H9 (cell line): Measurements from ENCODE around the gene LRRC61. TPM values are rescaled to one million over a fixed set of nuclear protein-coding genes. Genes with fewer than 3 reads are reported as not detected.
A peak's percentile ranks its signal among the peaks of the same experiment; 100 is the strongest.

Experiments
- DNase-seq: peaks from one replicate; pipeline ENCODE4 v3.0.0-alpha.2; 2017
- H2AFZ ChIP-seq: one replicate; pipeline ENCODE4 v1.6.1; 2013; ENCODE audit warnings: mild to moderate bottlenecking, low read length, control low read depth, moderate library complexity
- H2AK5ac ChIP-seq: 2 replicates; pipeline ENCODE4 v1.6.1; 2013; ENCODE audit warnings: low read length, control low read depth, mixed read lengths; ENCODE audit not compliant: insufficient read length
- H2BK120ac ChIP-seq: one replicate; pipeline ENCODE4 v1.6.1; 2013; ENCODE audit warnings: low read depth, mild to moderate bottlenecking, low read length, control low read depth, inconsistent platforms; ENCODE audit not compliant: poor library complexity, severe bottlenecking
- H2BK12ac ChIP-seq: 2 replicates; pipeline ENCODE4 v1.6.1; 2013; ENCODE audit warnings: low read length, control low read depth, mixed read lengths, low read depth; ENCODE audit not compliant: insufficient read length
- H2BK15ac ChIP-seq: 2 replicates; pipeline ENCODE4 v1.6.1; 2013; ENCODE audit warnings: low read depth, low read length, control low read depth
- H2BK20ac ChIP-seq: one replicate; pipeline ENCODE4 v1.6.1; 2013; ENCODE audit warnings: low read depth, mild to moderate bottlenecking, low read length, control low read depth, inconsistent platforms; ENCODE audit not compliant: poor library complexity, severe bottlenecking
- H2BK5ac ChIP-seq: 2 replicates; pipeline ENCODE4 v1.6.1; 2013; ENCODE audit warnings: low read length, control low read depth, mixed read lengths; ENCODE audit not compliant: insufficient read length
- H3K14ac ChIP-seq: 2 replicates; pipeline ENCODE4 v1.6.1; 2013; ENCODE audit warnings: low read length, control low read depth; ENCODE audit not compliant: insufficient read depth
- H3K18ac ChIP-seq: 2 replicates; pipeline ENCODE4 v1.6.1; 2013; ENCODE audit warnings: low read depth, mild to moderate bottlenecking, mixed read lengths, low read length, control low read depth; ENCODE audit not compliant: insufficient read length
- H3K23ac ChIP-seq: 2 replicates; pipeline ENCODE4 v1.6.1; 2013; ENCODE audit warnings: low read length, control low read depth, mixed read lengths, low read depth; ENCODE audit not compliant: insufficient read length
- H3K23me2 ChIP-seq: 2 replicates; pipeline ENCODE4 v1.6.1; 2013; ENCODE audit warnings: low read depth, mild to moderate bottlenecking, mixed read lengths, low read length, control low read depth; ENCODE audit not compliant: insufficient read length, poor library complexity, severe bottlenecking
- H3K27ac ChIP-seq: 2 replicates; pipeline ENCODE4 v1.5.1; 2013; ENCODE audit warnings: low read length, control low read depth, mixed read lengths, low read depth; ENCODE audit not compliant: insufficient read length
- H3K27me3 ChIP-seq: 2 replicates; pipeline ENCODE4 v1.6.1; 2013; ENCODE audit warnings: low read length, control low read depth, inconsistent platforms; ENCODE audit not compliant: insufficient read depth
- H3K4ac ChIP-seq: 2 replicates; pipeline ENCODE4 v1.6.1; 2013; ENCODE audit warnings: low read depth, mild to moderate bottlenecking, control low read depth, inconsistent platforms, low read length, moderate library complexity
- H3K4me1 ChIP-seq: 2 replicates; pipeline ENCODE4 v1.6.1; 2013; ENCODE audit warnings: low read length, control low read depth, inconsistent platforms; ENCODE audit not compliant: insufficient read depth
- H3K4me2 ChIP-seq: 2 replicates; pipeline ENCODE4 v1.6.1; 2013; ENCODE audit warnings: low read length, control low read depth, mixed read lengths; ENCODE audit not compliant: insufficient read length, insufficient read depth
- H3K56ac ChIP-seq: 2 replicates; pipeline ENCODE4 v1.6.1; 2013; ENCODE audit warnings: low read depth, mild to moderate bottlenecking, mixed read lengths, low read length, control low read depth; ENCODE audit not compliant: insufficient read length
- H3K79me1 ChIP-seq: 2 replicates; pipeline ENCODE4 v1.6.1; 2013; ENCODE audit warnings: low read depth, mild to moderate bottlenecking, moderate library complexity, low read length, control low read depth, inconsistent platforms; ENCODE audit not compliant: insufficient read depth, poor library complexity, severe bottlenecking
- H3K79me2 ChIP-seq: 2 replicates; pipeline ENCODE4 v1.6.1; 2013; ENCODE audit warnings: low read length, control low read depth, inconsistent platforms; ENCODE audit not compliant: insufficient read depth
- H3K9ac ChIP-seq: 2 replicates; pipeline ENCODE4 v1.6.1; 2013; ENCODE audit warnings: low read length, control low read depth, mixed read lengths; ENCODE audit not compliant: insufficient read length; ENCODE audit errors: extremely low read depth
- H3K9me3 ChIP-seq: one replicate; pipeline ENCODE4 v1.6.1; 2013; ENCODE audit warnings: low read depth, low read length, inconsistent platforms; ENCODE audit not compliant: control insufficient read depth
- H3T11ph ChIP-seq: one replicate; pipeline ENCODE4 v1.6.1; 2013; ENCODE audit warnings: mild to moderate bottlenecking, low read length, control low read depth, inconsistent platforms
- H4K20me1 ChIP-seq: one replicate; pipeline ENCODE4 v1.6.1; 2013; ENCODE audit not compliant: control insufficient read depth, insufficient read length, insufficient read depth
- H4K5ac ChIP-seq: 2 replicates; pipeline ENCODE4 v1.6.1; 2013; ENCODE audit warnings: low read depth, mild to moderate bottlenecking, mixed read lengths, low read length, control low read depth; ENCODE audit not compliant: insufficient read length
- H4K8ac ChIP-seq: replicated peaks from 2 replicates; pipeline ENCODE4 v1.6.1; 2013; ENCODE audit warnings: low read length, control low read depth, mixed read lengths, low read depth; ENCODE audit not compliant: insufficient read length
- H4K91ac ChIP-seq: 2 replicates; pipeline ENCODE4 v1.6.1; 2013; ENCODE audit warnings: low read depth, mild to moderate bottlenecking, moderate library complexity, mixed read lengths, low read length, control low read depth; ENCODE audit not compliant: insufficient read length
- H3K27ac Mint-ChIP-seq, 3 experiments: 2 replicates in 2 of 3; 3 replicates in 1 of 3; pipeline ENCODE4 v1.8.0; 2020 to 2021; ENCODE audit warnings: mixed read lengths in 3 of 3, mild to moderate bottlenecking in 1 of 3, moderate library complexity in 1 of 3
- H3K27me3 Mint-ChIP-seq: 2 replicates; pipeline ENCODE4 v1.8.0; 2021; ENCODE audit warnings: low read depth, mild to moderate bottlenecking, moderate library complexity, mixed read lengths
- H3K36me3 Mint-ChIP-seq, 3 experiments: 2 replicates in 2 of 3; 3 replicates in 1 of 3; pipeline ENCODE4 v1.8.0; 2020 to 2021; ENCODE audit warnings: low read depth in 3 of 3, mixed read lengths in 3 of 3; ENCODE audit not compliant: insufficient read depth in 1 of 3
- H3K4me1 Mint-ChIP-seq, 2 experiments: 2 replicates each; pipeline ENCODE4 v1.8.0; 2020; ENCODE audit warnings: mixed read lengths in 2 of 2
- H3K4me3 Mint-ChIP-seq, 2 experiments: 2 replicates in 1 of 2; 3 replicates in 1 of 2; pipeline ENCODE4 v1.8.0; 2020 to 2021; ENCODE audit warnings: mild to moderate bottlenecking in 2 of 2, mixed read lengths in 2 of 2, moderate library complexity in 1 of 2
- H3K9me3 Mint-ChIP-seq, 2 experiments: 2 replicates in 1 of 2; 3 replicates in 1 of 2; pipeline ENCODE4 v1.8.0; 2020; ENCODE audit warnings: mild to moderate bottlenecking in 2 of 2, mixed read lengths in 2 of 2, moderate library complexity in 1 of 2
- WGBS: extraction: QIAGEN DNeasy Blood & Tissue Kit; methylation state at CpG from one replicate; pipeline ENCODE4 v1.1.7; 2013; ENCODE audit warnings: missing lambda C conversion rate, low lambda C conversion rate, mixed read lengths; ENCODE audit not compliant: insufficient read length; ENCODE audit errors: extremely low coverage; 5-methylcytosine and 5-hydroxymethylcytosine counted together
- total RNA-seq: library from RNA; stranded (reverse); gene quantifications from 2 replicates; pipeline ENCODE4 v1.2.1, GENCODE V29; 2021
- TF ChIP-seq, protein P1 (sequence below): fragments of 200-600 bp; sonication (generic); conservative IDR thresholded peaks from 3 replicates; pipeline ENCODE4 v1.8.0; 2021; ENCODE audit warnings: antibody characterized with exemption, mild to moderate bottlenecking

The LRRC61 gene
- total RNA-seq, 1 experiment from 2014 or later = 24.4 TPM

DNA sequence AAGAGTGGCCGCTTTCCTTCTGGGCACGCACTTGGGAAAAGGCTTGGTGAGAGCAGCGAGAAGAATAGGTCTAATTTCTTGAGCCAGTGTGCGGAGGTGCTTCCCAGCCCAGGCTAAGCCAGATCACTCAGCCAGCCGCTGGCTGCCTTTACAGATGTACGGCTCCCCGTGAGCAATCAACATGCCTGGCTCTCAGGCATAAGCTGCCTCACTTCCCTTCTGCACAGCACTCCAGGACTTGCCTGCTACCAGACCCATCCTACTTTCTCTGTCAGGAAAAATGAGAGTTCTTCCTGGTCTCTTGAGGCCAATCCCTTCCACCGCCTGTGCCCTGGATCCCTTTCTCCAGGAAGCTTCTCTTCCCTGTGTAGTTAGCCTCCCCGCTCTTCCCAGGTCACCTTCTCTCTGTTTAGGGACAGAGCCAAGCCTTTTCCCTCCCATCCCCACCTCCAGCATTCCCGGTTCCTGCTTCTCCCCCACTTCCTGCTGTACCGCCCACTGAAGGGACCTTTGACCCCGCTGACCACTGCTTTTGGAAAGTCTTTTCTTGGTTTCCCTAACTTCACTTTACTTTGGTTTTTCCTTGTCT, 1.3 kb downstream of the LRRC61 start:
- peaks cover 29% of the 10 kb centered on the region for H3K27me3 Mint-ChIP-seq
- no peak overlapping the region for H3K27ac ChIP-seq
- H3K18ac ChIP-seq = no peak overlapping the region
- no peak overlapping the region for H2AK5ac ChIP-seq
- H4K5ac ChIP-seq = no peak overlapping the region
- peak overlapping the region in 1 of 2 experiments; percentile 87; a peak in 2 of 5 replicates for H3K4me3 Mint-ChIP-seq
- H3K27ac Mint-ChIP-seq = peak overlapping the region in 2 of 3 experiments; percentile 14 to 84; a peak in 3 of 7 replicates
- H3K4me1 ChIP-seq = peaks cover 12% of the 10 kb centered on the region; the same call in 1 of the 2 replicates
- H3K9ac ChIP-seq = no peak overlapping the region
- H2AFZ ChIP-seq = no peak overlapping the region
- TF ChIP-seq, protein P1, sequence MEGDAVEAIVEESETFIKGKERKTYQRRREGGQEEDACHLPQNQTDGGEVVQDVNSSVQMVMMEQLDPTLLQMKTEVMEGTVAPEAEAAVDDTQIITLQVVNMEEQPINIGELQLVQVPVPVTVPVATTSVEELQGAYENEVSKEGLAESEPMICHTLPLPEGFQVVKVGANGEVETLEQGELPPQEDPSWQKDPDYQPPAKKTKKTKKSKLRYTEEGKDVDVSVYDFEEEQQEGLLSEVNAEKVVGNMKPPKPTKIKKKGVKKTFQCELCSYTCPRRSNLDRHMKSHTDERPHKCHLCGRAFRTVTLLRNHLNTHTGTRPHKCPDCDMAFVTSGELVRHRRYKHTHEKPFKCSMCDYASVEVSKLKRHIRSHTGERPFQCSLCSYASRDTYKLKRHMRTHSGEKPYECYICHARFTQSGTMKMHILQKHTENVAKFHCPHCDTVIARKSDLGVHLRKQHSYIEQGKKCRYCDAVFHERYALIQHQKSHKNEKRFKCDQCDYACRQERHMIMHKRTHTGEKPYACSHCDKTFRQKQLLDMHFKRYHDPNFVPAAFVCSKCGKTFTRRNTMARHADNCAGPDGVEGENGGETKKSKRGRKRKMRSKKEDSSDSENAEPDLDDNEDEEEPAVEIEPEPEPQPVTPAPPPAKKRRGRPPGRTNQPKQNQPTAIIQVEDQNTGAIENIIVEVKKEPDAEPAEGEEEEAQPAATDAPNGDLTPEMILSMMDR = no peak
- peak overlapping the region; percentile 41 for H3K4me2 ChIP-seq
- no peaks in the 10 kb centered on the region for H3K9me3 Mint-ChIP-seq
- H2BK12ac ChIP-seq = no peak overlapping the region
- DNase-seq = no peak
- H2BK120ac ChIP-seq = no peak overlapping the region
- WGBS = no CpG with 5 or more reads among the region's 12 CpGs
- H3K23ac ChIP-seq = no peak overlapping the region
- H3K56ac ChIP-seq = no peak overlapping the region
- H2BK15ac ChIP-seq = no peak overlapping the region
- no peaks in the 10 kb centered on the region for H3K27me3 ChIP-seq
- no peak overlapping the region for H3K4ac ChIP-seq
- no peaks in the 10 kb centered on the region for H3K79me1 ChIP-seq
- no peak overlapping the region for H4K8ac ChIP-seq
- no peak overlapping the region for H3K14ac ChIP-seq
- H3K79me2 ChIP-seq = no peaks in the 10 kb centered on the region
- no peaks in the 10 kb centered on the region for H3K9me3 ChIP-seq
- H3T11ph ChIP-seq = no peak overlapping the region
- H3K4me1 Mint-ChIP-seq = peaks cover 33 to 48% of the 10 kb centered on the region in 2 experiments
- H2BK20ac ChIP-seq = no peak overlapping the region
- no peak overlapping the region for H4K91ac ChIP-seq
- H3K23me2 ChIP-seq = peaks cover 7% of the 10 kb centered on the region
- no peak overlapping the region for H2BK5ac ChIP-seq
- peaks cover 0 to 46% (median 0%) of the 10 kb centered on the region in 3 experiments; a peak in 3 of 7 replicates for H3K36me3 Mint-ChIP-seq
- no peaks in the 10 kb centered on the region for H4K20me1 ChIP-seq
